A549 (cell line): ENCODE measurements around the gene MRRF.

ENCODE experiments used
- BCL3 ChIP-seq: fragments of >200 bp; sonication (Bioruptor Twin); formaldehyde crosslinking; IDR thresholded peaks from 3 replicates; pipeline ENCODE4 v1.6.1; 2016
- BHLHE40 ChIP-seq: IDR thresholded peaks from 2 replicates; pipeline ENCODE4 v1.6.1; 2012; ENCODE audit warnings: low read depth, low read length, inconsistent platforms
- CHD2 ChIP-seq: fragments of 150-350 bp; IDR thresholded peaks from 2 replicates; pipeline ENCODE4 v1.6.1; 2014; ENCODE audit warnings: low read length; ENCODE audit not compliant: partially characterized antibody
- CTCF ChIP-seq: fragments of >200 bp; sonication (Bioruptor Twin); formaldehyde crosslinking; IDR thresholded peaks from 3 replicates; pipeline ENCODE4 v1.5.1; 2016
- E2F6 ChIP-seq: IDR thresholded peaks from 2 replicates; pipeline ENCODE4 v1.6.1; 2012; ENCODE audit warnings: low read depth, borderline replicate concordance
- ELK1 ChIP-seq: fragments of 150-350 bp; IDR thresholded peaks from 2 replicates; pipeline ENCODE4 v1.6.1; 2014; ENCODE audit warnings: low read depth, mild to moderate bottlenecking, low read length
- JUN ChIP-seq, 2 experiments: fragments of >200 bp; sonication (Bioruptor Twin); formaldehyde crosslinking; IDR thresholded peaks; 2 replicates in 1 of 2; 3 replicates in 1 of 2; pipeline ENCODE4 v1.6.1; 2016 to 2017
- KDM5A ChIP-seq: fragments of 200-600 bp; sonication (generic); IDR thresholded peaks from 2 replicates; pipeline ENCODE4 v1.6.1; 2016; ENCODE audit warnings: antibody characterized with exemption, mild to moderate bottlenecking
- MAFK ChIP-seq: fragments of 450-650 bp; IDR thresholded peaks from 2 replicates; pipeline ENCODE4 v1.6.1; 2014; ENCODE audit not compliant: partially characterized antibody
- PBX3 ChIP-seq: IDR thresholded peaks from 2 replicates; pipeline ENCODE4 v1.6.1; 2012
- PHF8 ChIP-seq: fragments of 200-600 bp; sonication (generic); IDR thresholded peaks from 2 replicates; pipeline ENCODE4 v1.6.1; 2016; ENCODE audit warnings: low read depth, mild to moderate bottlenecking, antibody characterized with exemption, moderate library complexity, borderline replicate concordance
- POLR2A ChIP-seq: IDR thresholded peaks from 2 replicates; pipeline ENCODE4 v1.6.1; 2012; ENCODE audit warnings: mild to moderate bottlenecking, low read length
- RCOR1 ChIP-seq: fragments of 150-350 bp; IDR thresholded peaks from 2 replicates; pipeline ENCODE4 v1.6.1; 2014; ENCODE audit warnings: antibody characterized with exemption, low read length, low read depth

- TF ChIP-seq POLR2A (no peak), PHF8 (no peak), CTCF (no peak), PBX3 (no peak), E2F6 (no peak), BHLHE40 (no peak), JUN (IDR thresholded peaks at IDR 0.05) (no peak), RCOR1 (no peak), CHD2 (no peak), MAFK (no peak), ELK1 (no peak), KDM5A (no peak), BCL3 (no peak)
Measured at GRCh38 chr9:122287214-122287720, 22.6 kb downstream of the MRRF start.
